Caco-2 (cell line): Measurements from ENCODE around the gene PTK7. TPM values are rescaled to one million over a fixed set of nuclear protein-coding genes. Genes with fewer than 3 reads are reported as not detected.

Source experiments
- BruUV-seq: library from RNA; stranded (reverse); fragments of 400-500 nt; replicated peaks from 2 replicates; lab custom pipeline; 2021; lab: Mats Ljungman, UMichigan
- CTCF ChIA-PET: fragments of 300-600 bp; sonication (Branson Sonifier 250); formaldehyde crosslinking; loops from one replicate; lab custom pipeline; 2022; ENCODE audit warnings: antibody characterized with exemption; lab: Charles Lee
- POLR2A ChIA-PET: fragments of 300-600 bp; sonication (Branson Sonifier 250); formaldehyde crosslinking; loops from one replicate; lab custom pipeline; 2022; ENCODE audit warnings: antibody characterized with exemption; lab: Charles Lee
- DNase-seq, 2 experiments: peaks; one replicate each; pipeline versions ENCODE4 v3.0.0 to v3.0.0-alpha.2; 2020 to 2022
- H3K27me3 ChIP-seq: replicated peaks from 2 replicates; pipeline ENCODE4 v1.6.0; 2011; ENCODE audit warnings: low read length; ENCODE audit not compliant: control insufficient read depth, insufficient read depth
- H3K36me3 ChIP-seq: 2 replicates; pipeline ENCODE4 v1.5.1; 2011; ENCODE audit warnings: low read length; ENCODE audit not compliant: control insufficient read depth, insufficient read depth
- H3K4me1 ChIP-seq: fragments of 250-450 bp; sonication (Bioruptor Pico); 2 replicates; pipeline ENCODE4 v1.5.1; 2020; ENCODE audit warnings: mild to moderate bottlenecking
- H3K4me3 ChIP-seq: 2 replicates; pipeline ENCODE4 v1.5.1; 2011; ENCODE audit warnings: low read depth, mild to moderate bottlenecking, control low read depth, low read length
- H3K9me3 ChIP-seq: fragments of 250-450 bp; sonication (Bioruptor Pico); 2 replicates; pipeline ENCODE4 v1.5.1; 2020; ENCODE audit warnings: mild to moderate bottlenecking, moderate library complexity
- H3K27ac Mint-ChIP-seq: one replicate; pipeline ENCODE4 v1.8.0; 2022; ENCODE audit warnings: mixed read lengths; ENCODE audit not compliant: unreplicated experiment
- H3K27me3 Mint-ChIP-seq: one replicate; pipeline ENCODE4 v1.8.0; 2022; ENCODE audit warnings: mixed read lengths; ENCODE audit not compliant: insufficient read depth, unreplicated experiment
- H3K36me3 Mint-ChIP-seq: one replicate; pipeline ENCODE4 v1.8.0; 2022; ENCODE audit warnings: mild to moderate bottlenecking, mixed read lengths; ENCODE audit not compliant: insufficient read depth, unreplicated experiment
- H3K4me1 Mint-ChIP-seq: one replicate; pipeline ENCODE4 v1.8.0; 2022; ENCODE audit warnings: low read depth, mixed read lengths; ENCODE audit not compliant: unreplicated experiment
- H3K4me3 Mint-ChIP-seq: one replicate; pipeline ENCODE4 v1.8.0; 2022; ENCODE audit warnings: mild to moderate bottlenecking, moderate library complexity, mixed read lengths; ENCODE audit not compliant: unreplicated experiment
- H3K9me3 Mint-ChIP-seq: one replicate; pipeline ENCODE4 v1.8.0; 2022; ENCODE audit warnings: mixed read lengths; ENCODE audit not compliant: unreplicated experiment
- CTCF ChIP-seq, 2 experiments: fragments of 200-600 bp in 1 of 2; IDR thresholded peaks; 1 replicate in 1 of 2; 2 replicates in 1 of 2; pipeline versions ENCODE4 v1.5.1 to v1.8.0; 2011 to 2022; ENCODE audit warnings: antibody characterized with exemption in 1 of 2, control low read depth in 1 of 2, inconsistent platforms in 1 of 2, low read depth in 1 of 2, low read length in 1 of 2, mild to moderate bottlenecking in 1 of 2, moderate library complexity in 1 of 2; ENCODE audit not compliant: insufficient read depth in 1 of 2, severe bottlenecking in 1 of 2, unreplicated experiment in 1 of 2
- intact Hi-C: fragments of 100-400 bp; cut with micrococcal nuclease; formaldehyde crosslinking; loops from one replicate; pipeline ENCODE4 v1.10.0; 2022; ENCODE audit not compliant: unreplicated experiment
- total RNA-seq: library from RNA; stranded (reverse); gene quantifications from 2 replicates; pipeline ENCODE4 v1.2.3, GENCODE V29; 2022

PTK7 gene
- total RNA-seq, 1 experiment from 2014 or later = 180 TPM

- no peaks in the 10 kb centered on the region for H3K9me3 ChIP-seq
- TF ChIP-seq CTCF (IDR thresholded peaks at IDR 0.05; ENCODE audit: insufficient read depth in 1 of 2, low read depth in 1 of 2, low read length in 1 of 2, severe bottlenecking in 1 of 2, unreplicated experiment in 1 of 2) = peak; percentile 13 to 68
- Mint-ChIP-seq H3K4me3 (peak within 1 kb of the TSS; percentile 98), H3K27me3 (no peaks in the 10 kb centered on the region), H3K4me1 (peaks cover 12% of the 10 kb centered on the region), H3K9me3 (no peaks in the 10 kb centered on the region), H3K36me3 (peaks cover 50% of the 10 kb centered on the region), H3K27ac (peak within 1 kb of the TSS; percentile 91)
- intact Hi-C loops = loop anchor here (1.0 to 5.0 kb wide), 5 partner anchors 56 to 425 kb away; partner anchors contain the start of genes DNPH1, KLC4, MRPL2 and TBCC
- H3K4me3 ChIP-seq = peak within 1 kb of the TSS; percentile 95
- peaks cover under 1% of the 10 kb centered on the region for H3K36me3 ChIP-seq
- peak; percentile 99 for DNase-seq
- POLR2A ChIA-PET = interaction anchor here (0.6 to 1.5 kb wide), 9 partner anchors 11 to 267 kb away, joined by 3 to 16 read pairs (median 7); partner anchors contain the start of genes CNPY3, CUL7, CUL9 and KLC4
- peaks cover 25% of the 10 kb centered on the region; the same call in 1 of the 2 replicates for H3K4me1 ChIP-seq
- CTCF ChIA-PET = interaction anchor here (0.6 to 1.2 kb wide), 4 partner anchors 11 to 425 kb away, joined by 3 to 5 read pairs (median 4); partner anchors contain the start of genes CUL9 and TBCC
- BruUV-seq = TSS peak; percentile 18
- H3K27me3 ChIP-seq = no peaks in the 10 kb centered on the region
Observed at GRCh38 chr6:43170931-43171706, 95.0 kb downstream of the PTK7 start, which contains the start of gene SRF. Gene SRF (plus strand): TSS chr6:43171269. CDS start chr6:43171657, 388 bp downstream.

GRCh38 chr6:43171707-43172103 is 95.6 kb downstream of the PTK7 start:
- peak in 1 of 2 experiments; percentile 44 for DNase-seq
- Histone ChIP-seq H3K36me3 (peaks cover 3% of the 10 kb centered on the region), H3K4me1 (peaks cover 25% of the 10 kb centered on the region; the same call in 1 of the 2 replicates), H3K27me3 (no peaks in the 10 kb centered on the region), H3K9me3 (no peaks in the 10 kb centered on the region), H3K4me3 (peak overlapping the region; percentile 95)
- TF ChIP-seq CTCF (IDR thresholded peaks at IDR 0.05; ENCODE audit: insufficient read depth in 1 of 2, low read depth in 1 of 2, low read length in 1 of 2, severe bottlenecking in 1 of 2, unreplicated experiment in 1 of 2) = no peak
- POLR2A ChIA-PET = interaction anchor here (1.0 to 1.5 kb wide), 3 partner anchors 10 to 243 kb away, joined by 3 to 16 read pairs (median 8); partner anchors contain the start of genes CNPY3 and CUL9
- peaks cover 12% of the 10 kb centered on the region for H3K4me1 Mint-ChIP-seq
- no peaks in the 10 kb centered on the region for H3K27me3 Mint-ChIP-seq
- BruUV-seq = no TSS peak
- H3K9me3 Mint-ChIP-seq = no peaks in the 10 kb centered on the region
- peaks cover 51% of the 10 kb centered on the region for H3K36me3 Mint-ChIP-seq
- CTCF ChIA-PET = interaction anchor here (0.6 to 1.2 kb wide), 5 partner anchors 10 to 426 kb away, joined by 3 to 5 read pairs (median 4); partner anchors contain the start of genes CUL9, KLHDC3, MEA1 and TBCC
- intact Hi-C loops = loop anchor here (1.0 to 5.0 kb wide), 5 partner anchors 56 to 425 kb away; partner anchors contain the start of genes DNPH1, KLC4, MRPL2 and TBCC
- H3K27ac Mint-ChIP-seq = peak overlapping the region; percentile 83
- H3K4me3 Mint-ChIP-seq = peak overlapping the region; percentile 98
